Trophoblast cell (in vitro differentiated cells and primary cell): Measurements from ENCODE around the gene CPLX4.
"Not testable (repeated sequence)": the region's sequence is repeated elsewhere in the genome, so short reads cannot be mapped to it uniquely, and the experiment has no call there.

Experiments used
- DNase-seq, 2 donors: peaks; one replicate each; pipeline ENCODE4 v3.0.0-alpha.2; 2016
- H2AFZ ChIP-seq: 2 replicates; pipeline ENCODE4 v1.6.1; 2013; ENCODE audit warnings: low read length, moderate library complexity, mild to moderate bottlenecking; ENCODE audit not compliant: insufficient read depth, poor library complexity
- H2AK5ac ChIP-seq: 2 replicates; pipeline ENCODE4 v1.6.1; 2013; ENCODE audit warnings: mild to moderate bottlenecking, low read length
- H2BK120ac ChIP-seq: 2 replicates; pipeline ENCODE4 v1.6.1; 2013; ENCODE audit warnings: low read length, mild to moderate bottlenecking, moderate library complexity; ENCODE audit not compliant: insufficient read depth, poor library complexity
- H2BK12ac ChIP-seq: 2 replicates; pipeline ENCODE4 v1.6.1; 2013; ENCODE audit warnings: mild to moderate bottlenecking, low read length, moderate library complexity
- H2BK5ac ChIP-seq: 2 replicates; pipeline ENCODE4 v1.6.1; 2013; ENCODE audit warnings: low read length, low read depth, moderate library complexity, mild to moderate bottlenecking; ENCODE audit not compliant: poor library complexity
- H3K14ac ChIP-seq: 2 replicates; pipeline ENCODE4 v1.6.1; 2013; ENCODE audit warnings: mild to moderate bottlenecking, low read length
- H3K18ac ChIP-seq: 2 replicates; pipeline ENCODE4 v1.6.1; 2013; ENCODE audit warnings: mild to moderate bottlenecking, low read length
- H3K23ac ChIP-seq: 2 replicates; pipeline ENCODE4 v1.6.1; 2013; ENCODE audit warnings: low read length
- H3K27ac ChIP-seq: 2 replicates; pipeline ENCODE4 v1.5.1; 2013; ENCODE audit warnings: low read depth, mild to moderate bottlenecking, inconsistent platforms, low read length, moderate library complexity
- H3K27me3 ChIP-seq: 2 replicates; pipeline ENCODE4 v1.6.1; 2013; ENCODE audit warnings: inconsistent platforms, mild to moderate bottlenecking, low read length, moderate library complexity; ENCODE audit not compliant: insufficient read depth
- H3K36me3 ChIP-seq, 2 experiments: 1 replicate in 1 of 2; 2 replicates in 1 of 2; pipeline ENCODE4 v1.6.1; 2013; ENCODE audit warnings: low read length in 2 of 2, mild to moderate bottlenecking in 2 of 2, moderate library complexity in 1 of 2; ENCODE audit not compliant: insufficient read depth in 2 of 2, control insufficient read depth in 1 of 2
- H3K4ac ChIP-seq: 2 replicates; pipeline ENCODE4 v1.6.1; 2013; ENCODE audit warnings: low read depth, mild to moderate bottlenecking, low read length, moderate library complexity
- H3K4me1 ChIP-seq, 2 experiments: 1 replicate in 1 of 2; 2 replicates in 1 of 2; pipeline ENCODE4 v1.6.1; 2013; ENCODE audit warnings: low read length in 2 of 2, mild to moderate bottlenecking in 2 of 2, moderate library complexity in 1 of 2; ENCODE audit not compliant: insufficient read depth in 2 of 2, control insufficient read depth in 1 of 2
- H3K4me2 ChIP-seq: 2 replicates; pipeline ENCODE4 v1.6.1; 2013; ENCODE audit warnings: inconsistent platforms, mild to moderate bottlenecking, low read length, moderate library complexity
- H3K4me3 ChIP-seq: 2 replicates; pipeline ENCODE4 v1.5.1; 2013; ENCODE audit warnings: mild to moderate bottlenecking, low read depth, low read length, inconsistent platforms
- H3K79me1 ChIP-seq: one replicate; pipeline ENCODE4 v1.6.1; 2013; ENCODE audit warnings: low read length
- H3K79me2 ChIP-seq: 2 replicates; pipeline ENCODE4 v1.6.1; 2013; ENCODE audit warnings: low read length, mild to moderate bottlenecking; ENCODE audit not compliant: control insufficient read depth, insufficient read depth, poor library complexity
- H3K9ac ChIP-seq: 2 replicates; pipeline ENCODE4 v1.6.1; 2013; ENCODE audit warnings: mild to moderate bottlenecking, low read length
- H3K9me3 ChIP-seq: 2 replicates; pipeline ENCODE4 v1.6.1; 2013; ENCODE audit warnings: low read depth, mild to moderate bottlenecking, control low read depth, inconsistent platforms, low read length; ENCODE audit not compliant: insufficient read depth
- H4K12ac ChIP-seq: 2 replicates; pipeline ENCODE4 v1.6.1; 2013; ENCODE audit warnings: low read depth, mild to moderate bottlenecking, low read length, moderate library complexity
- H4K8ac ChIP-seq: 2 replicates; pipeline ENCODE4 v1.6.1; 2013; ENCODE audit warnings: low read depth, mild to moderate bottlenecking, low read length, moderate library complexity
- H4K91ac ChIP-seq: one replicate; pipeline ENCODE4 v1.6.1; 2013; ENCODE audit warnings: low read depth, mild to moderate bottlenecking, low read length, moderate library complexity
- WGBS: extraction: QIAGEN DNeasy Blood & Tissue Kit; methylation state at CpG from one replicate; pipeline ENCODE4 v1.1.7; 2013; ENCODE audit warnings: missing lambda C conversion rate; ENCODE audit not compliant: insufficient read length, insufficient coverage; ENCODE audit errors: extremely low coverage; 5-methylcytosine and 5-hydroxymethylcytosine counted together

The CPLX4 gene

DNA sequence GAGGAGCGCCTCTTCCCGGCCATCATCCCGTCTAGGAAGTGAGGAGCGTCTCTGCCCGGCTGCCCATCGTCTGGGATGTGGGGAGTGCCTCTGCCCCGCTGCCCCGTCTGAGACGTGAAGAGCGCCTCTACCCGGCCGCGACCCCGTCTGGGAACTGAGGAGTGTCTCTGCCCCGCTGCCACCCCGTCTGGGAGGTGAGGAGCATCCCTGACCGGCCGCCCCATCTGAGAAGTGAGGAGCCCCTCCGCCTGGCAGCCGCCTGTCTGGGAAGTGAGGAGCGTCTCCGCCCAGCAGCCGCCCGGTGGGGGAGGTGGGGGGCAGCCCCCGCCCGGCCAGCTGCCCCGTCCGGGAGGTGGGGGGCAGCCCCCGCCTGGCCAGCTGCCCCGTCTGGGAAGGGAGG, 63.0 kb downstream of the CPLX4 start:
- not testable (repeated sequence) for H3K9me3 ChIP-seq, H3K27me3 ChIP-seq, H2AFZ ChIP-seq, H2AK5ac ChIP-seq, H3K79me1 ChIP-seq, H2BK5ac ChIP-seq, H4K12ac ChIP-seq, H3K27ac ChIP-seq, H3K18ac ChIP-seq, H4K91ac ChIP-seq, H3K23ac ChIP-seq, H3K79me2 ChIP-seq, H3K36me3 ChIP-seq, H3K14ac ChIP-seq, H3K4me1 ChIP-seq, H2BK12ac ChIP-seq, H4K8ac ChIP-seq, DNase-seq, H3K9ac ChIP-seq, H3K4ac ChIP-seq, H3K4me2 ChIP-seq, H2BK120ac ChIP-seq, H3K4me3 ChIP-seq
- no CpG with 5 or more reads among the region's 30 CpGs for WGBS

DNA sequence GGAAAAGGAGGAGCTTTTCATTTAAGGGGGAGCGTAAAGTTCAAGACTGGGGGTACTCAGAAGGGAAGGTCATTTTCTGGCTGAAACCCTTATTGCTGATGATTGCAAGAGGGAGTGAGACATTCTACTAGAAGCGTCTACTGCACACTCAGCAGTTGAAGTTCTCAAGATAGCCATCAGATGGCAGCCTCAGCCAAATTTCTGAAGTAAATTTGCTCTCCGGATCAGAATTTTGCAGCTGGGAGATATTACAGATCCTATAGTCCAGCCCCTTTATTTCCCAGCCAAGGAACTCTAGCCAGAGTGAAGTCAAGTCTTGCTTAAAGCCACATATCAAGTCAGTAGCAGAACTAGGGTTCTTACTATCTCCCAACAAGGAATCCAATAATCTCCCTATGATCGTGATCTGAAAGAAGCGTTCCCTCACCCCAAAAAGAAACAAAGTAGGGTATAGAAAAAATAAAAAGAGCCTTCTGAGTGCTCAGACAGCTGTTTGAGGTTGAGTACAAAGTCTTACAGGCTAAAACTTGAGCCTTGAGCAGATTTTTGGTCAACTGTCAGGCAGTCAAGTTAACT, 69.2 kb downstream of the CPLX4 start:
- H2BK120ac ChIP-seq, result no peak overlapping the region
- no peak overlapping the region for H3K18ac ChIP-seq
- no peak overlapping the region for H3K4ac ChIP-seq
- H3K9ac ChIP-seq, result no peak overlapping the region
- WGBS, result no CpG with 5 or more reads among the region's 5 CpGs
- H3K23ac ChIP-seq, result no peak overlapping the region
- no peaks in the 10 kb centered on the region for H3K4me1 ChIP-seq
- H2AFZ ChIP-seq, result no peak overlapping the region
- H3K4me3 ChIP-seq, result no peak overlapping the region
- no peak overlapping the region for H2BK12ac ChIP-seq
- H3K79me1 ChIP-seq, result no peaks in the 10 kb centered on the region
- H3K79me2 ChIP-seq, result no peaks in the 10 kb centered on the region
- H3K4me2 ChIP-seq, result no peak overlapping the region
- H4K8ac ChIP-seq, result no peak overlapping the region
- no peaks in the 10 kb centered on the region for H3K36me3 ChIP-seq
- H3K27me3 ChIP-seq, result no peaks in the 10 kb centered on the region
- no peak overlapping the region for H4K91ac ChIP-seq
- H3K27ac ChIP-seq, result no peak overlapping the region
- H3K14ac ChIP-seq, result no peak overlapping the region
- H2AK5ac ChIP-seq, result no peak overlapping the region
- no peak overlapping the region for H2BK5ac ChIP-seq
- DNase-seq, result peak; percentile 28 to 81
- H4K12ac ChIP-seq, result no peak overlapping the region
- H3K9me3 ChIP-seq, result no peaks in the 10 kb centered on the region

DNA sequence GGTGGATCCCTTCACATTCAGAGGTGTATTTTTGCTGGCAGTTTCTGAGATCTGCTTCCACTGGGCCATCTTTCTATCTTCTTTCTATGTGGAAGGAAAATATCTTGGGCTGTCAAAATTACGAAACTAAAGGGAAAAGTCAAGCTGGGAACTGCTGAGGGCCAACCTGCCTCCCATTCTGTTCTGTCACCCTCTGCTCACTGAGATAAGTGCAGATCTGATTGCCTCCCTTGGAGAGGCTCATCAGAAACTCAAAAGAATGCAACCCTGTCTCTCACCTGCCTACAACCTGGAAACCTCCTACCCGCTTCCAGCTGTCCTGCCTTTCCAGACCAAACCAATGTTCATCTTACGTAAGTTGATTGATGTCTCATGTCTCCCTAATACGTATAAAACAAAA, 71.7 kb downstream of the CPLX4 start:
- Histone ChIP-seq H3K79me2 (no peaks in the 10 kb centered on the region), H4K8ac (no peak overlapping the region)

More for the DNA sequence above, 71.7 kb downstream of the CPLX4 start:
- Histone ChIP-seq H4K91ac (no peak overlapping the region), H3K9ac (no peak overlapping the region), H3K14ac (no peak overlapping the region), H3K27me3 (no peaks in the 10 kb centered on the region), H3K4ac (no peak overlapping the region), H3K27ac (no peak overlapping the region), H2BK12ac (no peak overlapping the region), H2BK120ac (no peak overlapping the region), H3K79me1 (no peaks in the 10 kb centered on the region), H3K36me3 (no peaks in the 10 kb centered on the region), H3K4me2 (no peak overlapping the region), H3K4me3 (no peak overlapping the region), H4K12ac (no peak overlapping the region), H3K4me1 (no peaks in the 10 kb centered on the region), H3K23ac (no peak overlapping the region), H3K9me3 (no peaks in the 10 kb centered on the region), H3K18ac (no peak overlapping the region), H2AFZ (no peak overlapping the region), H2AK5ac (no peak overlapping the region), H2BK5ac (no peak overlapping the region)
- no peak for DNase-seq
- no CpG with 5 or more reads among the region's 4 CpGs for WGBS
